ENCODE data around the gene SPIC. TPM values are rescaled to one million over a fixed set of nuclear protein-coding genes. Genes with fewer than 3 reads are reported as not detected.

SPIC gene
- total RNA-seq, 4 donors from 2014 or later, result not detected

DNA sequence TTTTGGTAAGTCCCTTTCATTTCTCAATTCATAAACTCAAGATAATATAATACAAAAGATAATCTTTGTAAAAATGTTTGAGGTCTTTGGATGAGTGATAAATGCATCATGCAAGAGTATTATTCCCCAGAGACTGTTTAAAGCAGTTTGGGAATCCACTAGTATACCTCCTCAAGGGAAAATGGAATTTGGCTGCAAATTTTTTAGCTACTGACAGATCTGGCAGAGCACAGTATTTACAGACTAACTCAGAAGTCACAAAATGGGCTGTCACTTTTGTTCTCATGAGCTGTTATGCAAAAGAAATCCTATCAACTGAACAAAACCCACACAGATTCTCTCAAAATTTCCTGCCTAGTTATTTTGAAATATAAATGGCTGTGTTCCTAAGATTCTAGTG, 9.9 kb downstream of the SPIC start:
- Histone ChIP-seq H3K27me3 (no peaks in the 10 kb centered on the region), H3K4me1 (peaks cover 0 to 7% (median 3%) of the 10 kb centered on the region in 4 donors), H3K27ac (replicated peaks in 1 of 4) (no peak overlapping the region), H3K36me3 (no peaks in the 10 kb centered on the region), H3K9me3 (no peaks in the 10 kb centered on the region), H3K4me3 (no peak overlapping the region)
- TF ChIP-seq EP300 (IDR thresholded peaks at IDR 0.05) (no peak), POLR2AphosphoS5 (IDR thresholded peaks at IDR 0.05) (no peak), POLR2A (IDR thresholded peaks at IDR 0.05; ENCODE audit: low read depth) (no peak)
- TF ChIP-seq, protein P1, sequence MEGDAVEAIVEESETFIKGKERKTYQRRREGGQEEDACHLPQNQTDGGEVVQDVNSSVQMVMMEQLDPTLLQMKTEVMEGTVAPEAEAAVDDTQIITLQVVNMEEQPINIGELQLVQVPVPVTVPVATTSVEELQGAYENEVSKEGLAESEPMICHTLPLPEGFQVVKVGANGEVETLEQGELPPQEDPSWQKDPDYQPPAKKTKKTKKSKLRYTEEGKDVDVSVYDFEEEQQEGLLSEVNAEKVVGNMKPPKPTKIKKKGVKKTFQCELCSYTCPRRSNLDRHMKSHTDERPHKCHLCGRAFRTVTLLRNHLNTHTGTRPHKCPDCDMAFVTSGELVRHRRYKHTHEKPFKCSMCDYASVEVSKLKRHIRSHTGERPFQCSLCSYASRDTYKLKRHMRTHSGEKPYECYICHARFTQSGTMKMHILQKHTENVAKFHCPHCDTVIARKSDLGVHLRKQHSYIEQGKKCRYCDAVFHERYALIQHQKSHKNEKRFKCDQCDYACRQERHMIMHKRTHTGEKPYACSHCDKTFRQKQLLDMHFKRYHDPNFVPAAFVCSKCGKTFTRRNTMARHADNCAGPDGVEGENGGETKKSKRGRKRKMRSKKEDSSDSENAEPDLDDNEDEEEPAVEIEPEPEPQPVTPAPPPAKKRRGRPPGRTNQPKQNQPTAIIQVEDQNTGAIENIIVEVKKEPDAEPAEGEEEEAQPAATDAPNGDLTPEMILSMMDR (IDR thresholded peaks at IDR 0.05), result no peak
- intact Hi-C loops (cut with DNase I), result no loop called here
- DNase-seq (ENCODE audit: extremely low spot score), result no peak

DNA sequence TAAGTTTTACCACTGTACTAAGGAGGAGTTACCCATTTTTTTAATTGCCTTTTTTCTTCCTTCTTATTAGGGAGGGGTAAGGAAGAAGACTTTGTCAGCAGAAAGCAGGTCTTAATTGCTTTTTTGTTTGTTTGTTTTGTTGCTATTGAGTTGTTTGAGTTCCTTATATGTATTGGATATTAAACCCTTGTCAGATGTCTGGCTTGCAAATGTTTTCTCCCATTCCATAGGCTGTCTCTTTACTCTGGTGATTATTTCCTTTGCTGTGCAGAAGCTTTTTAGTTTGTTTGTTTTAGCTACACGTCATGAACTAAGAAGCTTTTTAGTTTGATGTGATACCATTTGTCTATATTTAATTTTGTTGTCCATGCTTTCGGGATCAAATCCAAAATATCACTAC, 13.3 kb downstream of the SPIC start:
- intact Hi-C loops (cut with DNase I), result no loop called here
- H3K9me3 ChIP-seq, result no peaks in the 10 kb centered on the region
- H3K4me1 ChIP-seq, result peaks cover 0 to 7% (median 3%) of the 10 kb centered on the region in 4 donors
- no peak overlapping the region for H3K4me3 ChIP-seq
- no peaks in the 10 kb centered on the region for H3K27me3 ChIP-seq
- no peaks in the 10 kb centered on the region for H3K36me3 ChIP-seq
- DNase-seq (ENCODE audit: extremely low spot score), result no peak
- no peak for TF ChIP-seq POLR2AphosphoS5 (IDR thresholded peaks at IDR 0.05)
- TF ChIP-seq, protein P1 (IDR thresholded peaks at IDR 0.05), result no peak
- TF ChIP-seq EP300 (IDR thresholded peaks at IDR 0.05), result no peak
- no peak for TF ChIP-seq POLR2A (IDR thresholded peaks at IDR 0.05; ENCODE audit: low read depth)
- H3K27ac ChIP-seq (replicated peaks in 1 of 4), result no peak overlapping the region
- WGBS, result 47% methylated on average over 2 of the region's 2 CpGs

DNA sequence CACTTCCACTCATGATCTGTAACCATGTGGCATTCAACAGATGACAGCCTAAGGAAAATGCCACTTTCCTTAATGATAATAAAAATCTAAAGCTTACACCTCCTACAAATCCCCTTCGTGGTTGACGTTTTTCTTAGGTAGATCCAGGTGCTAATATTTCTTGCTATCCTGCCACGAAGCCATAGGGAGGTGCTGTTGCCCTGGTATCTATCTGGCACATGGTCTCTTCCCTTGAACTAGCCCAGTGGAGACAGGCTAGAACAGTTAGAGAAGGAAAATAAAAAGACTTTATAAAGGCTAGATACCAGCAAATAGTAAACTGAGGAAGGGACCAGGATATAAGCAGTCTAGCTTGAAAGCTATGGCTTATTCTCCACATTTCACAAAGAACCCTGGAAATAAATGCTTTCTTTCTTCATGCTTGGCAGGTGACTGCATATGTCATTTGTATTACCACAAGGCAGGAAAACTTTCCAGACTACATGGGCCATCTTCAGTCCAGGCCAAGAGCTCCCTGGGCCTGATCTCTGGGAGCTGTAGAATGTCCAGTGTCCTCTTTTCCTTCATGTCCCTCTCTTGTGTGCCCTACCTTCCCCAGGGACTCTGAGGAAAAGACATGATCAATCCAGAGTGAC, 15.3 kb downstream of the SPIC start:
- TF ChIP-seq EP300 (IDR thresholded peaks at IDR 0.05), result no peak
- TF ChIP-seq, protein P1 (IDR thresholded peaks at IDR 0.05), result peak in 1 of 3 experiments; percentile 31
- Histone ChIP-seq H3K27me3 (no peaks in the 10 kb centered on the region), H3K27ac (replicated peaks in 1 of 4) (no peak overlapping the region), H3K9me3 (no peaks in the 10 kb centered on the region), H3K4me1 (peaks cover 0 to 1% (median under 1%) of the 10 kb centered on the region in 4 donors), H3K36me3 (no peaks in the 10 kb centered on the region), H3K4me3 (no peak overlapping the region)
- 6% methylated on average over 3 of the region's 3 CpGs for WGBS
- intact Hi-C loops (cut with DNase I), result no loop called here
- no peak for DNase-seq (ENCODE audit: extremely low spot score)

DNA sequence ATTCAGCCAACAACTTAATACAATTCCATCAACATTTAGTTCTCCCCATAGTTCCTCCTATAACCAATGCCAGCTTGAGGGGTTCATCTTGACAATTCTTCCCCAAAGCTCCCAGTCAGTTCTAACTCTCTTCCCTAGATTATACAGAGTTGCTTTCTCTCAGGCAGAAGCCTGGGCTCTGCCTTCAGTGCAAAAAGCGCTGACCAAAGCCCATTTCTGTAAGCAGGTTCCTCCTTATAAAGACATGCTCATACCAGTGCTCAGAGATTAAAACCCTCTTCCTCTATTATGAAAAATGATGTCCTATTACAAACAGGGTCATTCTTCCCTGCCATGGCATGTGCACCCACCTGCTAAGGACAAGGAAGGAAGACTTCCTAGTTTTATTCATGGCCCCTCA, 16.2 kb downstream of the SPIC start:
- Histone ChIP-seq H3K27me3 (no peaks in the 10 kb centered on the region), H3K9me3 (no peaks in the 10 kb centered on the region), H3K4me1 (no peaks in the 10 kb centered on the region), H3K36me3 (no peaks in the 10 kb centered on the region), H3K4me3 (no peak overlapping the region), H3K27ac (replicated peaks in 1 of 4) (no peak overlapping the region)
- intact Hi-C loops (cut with DNase I), result no loop called here
- TF ChIP-seq EP300 (IDR thresholded peaks at IDR 0.05) (no peak), POLR2A (IDR thresholded peaks at IDR 0.05; ENCODE audit: low read depth) (no peak), POLR2AphosphoS5 (IDR thresholded peaks at IDR 0.05) (no peak)
- TF ChIP-seq, protein P1 (IDR thresholded peaks at IDR 0.05), result no peak
- DNase-seq (ENCODE audit: extremely low spot score), result no peak
- WGBS, result 94% methylated on average over 1 of the region's 1 CpG

DNA sequence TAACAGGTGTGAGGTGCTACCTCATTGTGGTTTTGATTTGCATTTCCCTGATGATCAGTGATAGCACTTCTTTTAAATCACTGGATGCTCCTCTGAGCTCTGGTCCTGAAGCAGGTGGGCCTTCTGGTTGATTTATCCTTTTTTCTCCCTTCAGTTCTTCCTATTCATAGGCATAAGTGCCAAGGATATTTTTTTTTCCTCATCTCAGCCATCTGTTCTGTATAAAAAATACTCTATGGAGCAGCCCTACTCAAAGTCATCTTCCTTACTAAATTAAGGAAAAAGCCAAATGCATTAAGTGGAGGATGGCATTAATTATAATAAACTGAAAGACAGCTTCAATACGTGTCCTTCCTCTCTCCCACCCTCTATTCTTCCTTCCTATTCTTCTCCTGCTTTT, 18.4 kb downstream of the SPIC start:
- Histone ChIP-seq H3K27me3 (no peaks in the 10 kb centered on the region), H3K36me3 (no peaks in the 10 kb centered on the region), H3K27ac (replicated peaks in 1 of 4) (no peak overlapping the region), H3K4me1 (peaks cover 0 to 7% (median 6%) of the 10 kb centered on the region in 4 donors), H3K4me3 (no peak overlapping the region), H3K9me3 (no peaks in the 10 kb centered on the region)
- TF ChIP-seq POLR2AphosphoS5 (IDR thresholded peaks at IDR 0.05), result no peak
- no peak for TF ChIP-seq POLR2A (IDR thresholded peaks at IDR 0.05; ENCODE audit: low read depth)
- TF ChIP-seq EP300 (IDR thresholded peaks at IDR 0.05), result no peak
- TF ChIP-seq, protein P1 (IDR thresholded peaks at IDR 0.05), result no peak
- intact Hi-C loops (cut with DNase I), result no loop called here
- no peak for DNase-seq (ENCODE audit: extremely low spot score)
- 63% methylated on average over 1 of the region's 1 CpG for WGBS

Data from esophagus muscularis mucosa (tissue), 4 donors.